ENCODE measurements around the gene ETV6. TPM values are rescaled to one million over a fixed set of nuclear protein-coding genes. Genes with fewer than 3 reads are reported as not detected.

ETV6 gene
- total RNA-seq, 1 experiment from 2014 or later = 14.1 TPM

DNA sequence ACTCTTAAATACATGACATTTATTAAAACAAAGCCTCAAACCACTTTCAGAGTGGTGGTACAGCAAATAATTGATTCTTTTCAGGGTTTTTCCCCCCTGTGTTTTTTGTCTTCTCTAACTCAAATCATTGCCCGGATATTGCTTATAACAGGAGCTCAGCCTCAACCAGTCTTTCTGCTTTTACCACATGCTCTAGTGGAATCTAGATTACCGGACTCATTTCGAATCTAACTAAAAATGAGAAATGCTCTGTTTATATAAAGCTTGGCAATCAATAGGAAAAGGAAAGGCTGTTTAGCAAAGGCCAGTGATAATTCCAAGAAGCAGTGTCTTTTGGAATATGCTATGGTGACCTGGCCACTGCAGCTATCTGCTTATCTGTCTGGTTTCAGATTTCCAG lies 161.5 kb downstream of the ETV6 start (continued):
- TF ChIP-seq, protein P1, sequence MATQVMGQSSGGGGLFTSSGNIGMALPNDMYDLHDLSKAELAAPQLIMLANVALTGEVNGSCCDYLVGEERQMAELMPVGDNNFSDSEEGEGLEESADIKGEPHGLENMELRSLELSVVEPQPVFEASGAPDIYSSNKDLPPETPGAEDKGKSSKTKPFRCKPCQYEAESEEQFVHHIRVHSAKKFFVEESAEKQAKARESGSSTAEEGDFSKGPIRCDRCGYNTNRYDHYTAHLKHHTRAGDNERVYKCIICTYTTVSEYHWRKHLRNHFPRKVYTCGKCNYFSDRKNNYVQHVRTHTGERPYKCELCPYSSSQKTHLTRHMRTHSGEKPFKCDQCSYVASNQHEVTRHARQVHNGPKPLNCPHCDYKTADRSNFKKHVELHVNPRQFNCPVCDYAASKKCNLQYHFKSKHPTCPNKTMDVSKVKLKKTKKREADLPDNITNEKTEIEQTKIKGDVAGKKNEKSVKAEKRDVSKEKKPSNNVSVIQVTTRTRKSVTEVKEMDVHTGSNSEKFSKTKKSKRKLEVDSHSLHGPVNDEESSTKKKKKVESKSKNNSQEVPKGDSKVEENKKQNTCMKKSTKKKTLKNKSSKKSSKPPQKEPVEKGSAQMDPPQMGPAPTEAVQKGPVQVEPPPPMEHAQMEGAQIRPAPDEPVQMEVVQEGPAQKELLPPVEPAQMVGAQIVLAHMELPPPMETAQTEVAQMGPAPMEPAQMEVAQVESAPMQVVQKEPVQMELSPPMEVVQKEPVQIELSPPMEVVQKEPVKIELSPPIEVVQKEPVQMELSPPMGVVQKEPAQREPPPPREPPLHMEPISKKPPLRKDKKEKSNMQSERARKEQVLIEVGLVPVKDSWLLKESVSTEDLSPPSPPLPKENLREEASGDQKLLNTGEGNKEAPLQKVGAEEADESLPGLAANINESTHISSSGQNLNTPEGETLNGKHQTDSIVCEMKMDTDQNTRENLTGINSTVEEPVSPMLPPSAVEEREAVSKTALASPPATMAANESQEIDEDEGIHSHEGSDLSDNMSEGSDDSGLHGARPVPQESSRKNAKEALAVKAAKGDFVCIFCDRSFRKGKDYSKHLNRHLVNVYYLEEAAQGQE (IDR thresholded peaks at IDR 0.05; ENCODE audit: low read depth) = no peak
- TF ChIP-seq ZFX (IDR thresholded peaks at IDR 0.05) (no peak), ZNF274 (IDR thresholded peaks at IDR 0.05; ENCODE audit: low read depth, low read length) (no peak), EGR1 (IDR thresholded peaks at IDR 0.05; ENCODE audit: low read depth) (no peak), ELF1 (IDR thresholded peaks at IDR 0.05; ENCODE audit: borderline replicate concordance, low read depth) (no peak), JUND (IDR thresholded peaks at IDR 0.05) (no peak)

DNA sequence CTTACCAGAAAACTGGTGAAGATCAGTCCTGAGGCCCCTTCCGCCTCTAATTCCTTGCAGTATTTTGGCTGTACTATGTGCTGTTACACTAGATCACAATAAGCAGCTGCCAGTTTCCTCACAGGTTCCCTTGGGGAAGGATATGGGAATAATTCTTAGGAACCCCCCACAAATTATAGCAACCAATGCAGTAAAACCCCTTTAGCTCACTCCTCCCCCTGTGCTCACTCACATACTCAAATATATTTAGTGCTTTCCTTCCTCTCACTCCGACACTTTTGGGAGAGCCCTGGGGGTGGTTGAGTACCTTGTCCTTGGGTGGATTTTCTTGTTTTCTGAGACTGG lies 162.7 kb downstream of the ETV6 start:
- Histone ChIP-seq H3K4me1 (ENCODE audit: control insufficient read depth in 1 of 2, insufficient read depth in 2 of 2, low read length in 2 of 2) (no peaks in the 10 kb centered on the region), H3K27ac (ENCODE audit: low read depth, low read length) (no peak overlapping the region), H3K79me2 (ENCODE audit: insufficient read depth, low read length) (no peaks in the 10 kb centered on the region), H3K4me2 (ENCODE audit: low read length) (no peak overlapping the region), H3K36me3 (ENCODE audit: control insufficient read depth in 1 of 2, insufficient read depth in 2 of 2, low read length in 2 of 2) (no peaks in the 10 kb centered on the region), H3K9me3 (ENCODE audit: control insufficient read depth in 1 of 2, insufficient read depth in 1 of 2, low read depth in 1 of 2, low read length in 2 of 2) (no peaks in the 10 kb centered on the region), H3K9ac (ENCODE audit: low read length) (no peak overlapping the region), H3K9me2 (ENCODE audit: insufficient read depth) (no peaks in the 10 kb centered on the region), H3K4me3 (replicated peaks in 1 of 2; ENCODE audit: low read depth in 1 of 2, low read length in 2 of 2) (no peak overlapping the region), H2AFZ (ENCODE audit: low read depth, low read length, poor library complexity, severe bottlenecking) (no peak overlapping the region), H3K27me3 (ENCODE audit: insufficient read depth, low read length) (no peaks in the 10 kb centered on the region), H4K20me1 (ENCODE audit: insufficient read depth) (no peaks in the 10 kb centered on the region)
- ChIA-PET POLR2A (no interaction called here), CTCF (no interaction called here), RAD21 (ENCODE audit: low non-redundant PET in 1 of 2, low total read pairs in 2 of 2, uncharacterized antibody in 2 of 2, unreplicated experiment in 2 of 2) (no interaction called here)
- DNase-seq (ENCODE audit: low read depth, low spot score) (no peak), ATAC-seq (no peak)
- no peak for TF ChIP-seq POLR2A (IDR thresholded peaks at IDR 0.05; ENCODE audit: borderline replicate concordance, extremely low read depth, insufficient read depth, insufficient read length)
- no peak for TF ChIP-seq CBX3 (IDR thresholded peaks at IDR 0.05; ENCODE audit: low read depth)
- TF ChIP-seq YY1 (IDR thresholded peaks at IDR 0.05; ENCODE audit: extremely low read depth, insufficient replicate concordance, low read depth, low read length) = no peak
- TF ChIP-seq SIN3A (IDR thresholded peaks at IDR 0.05; ENCODE audit: low read depth) = no peak
- no peak for TF ChIP-seq EGR1 (IDR thresholded peaks at IDR 0.05; ENCODE audit: low read depth)
- TF ChIP-seq, protein P2, sequence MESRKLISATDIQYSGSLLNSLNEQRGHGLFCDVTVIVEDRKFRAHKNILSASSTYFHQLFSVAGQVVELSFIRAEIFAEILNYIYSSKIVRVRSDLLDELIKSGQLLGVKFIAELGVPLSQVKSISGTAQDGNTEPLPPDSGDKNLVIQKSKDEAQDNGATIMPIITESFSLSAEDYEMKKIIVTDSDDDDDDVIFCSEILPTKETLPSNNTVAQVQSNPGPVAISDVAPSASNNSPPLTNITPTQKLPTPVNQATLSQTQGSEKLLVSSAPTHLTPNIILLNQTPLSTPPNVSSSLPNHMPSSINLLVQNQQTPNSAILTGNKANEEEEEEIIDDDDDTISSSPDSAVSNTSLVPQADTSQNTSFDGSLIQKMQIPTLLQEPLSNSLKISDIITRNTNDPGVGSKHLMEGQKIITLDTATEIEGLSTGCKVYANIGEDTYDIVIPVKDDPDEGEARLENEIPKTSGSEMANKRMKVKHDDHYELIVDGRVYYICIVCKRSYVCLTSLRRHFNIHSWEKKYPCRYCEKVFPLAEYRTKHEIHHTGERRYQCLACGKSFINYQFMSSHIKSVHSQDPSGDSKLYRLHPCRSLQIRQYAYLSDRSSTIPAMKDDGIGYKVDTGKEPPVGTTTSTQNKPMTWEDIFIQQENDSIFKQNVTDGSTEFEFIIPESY (IDR thresholded peaks at IDR 0.05; ENCODE audit: extremely low read depth, insufficient replicate concordance, low read length) = no peak
- TF ChIP-seq ZFX (IDR thresholded peaks at IDR 0.05) = no peak
- TF ChIP-seq ZNF274 (IDR thresholded peaks at IDR 0.05; ENCODE audit: low read depth, low read length) = no peak
- no peak for TF ChIP-seq RAD21 (IDR thresholded peaks at IDR 0.05; ENCODE audit: low read depth)
- no peak for TF ChIP-seq JUND (IDR thresholded peaks at IDR 0.05)
- no peak for TF ChIP-seq SRF (IDR thresholded peaks at IDR 0.05; ENCODE audit: low read depth)
- intact Hi-C loops (cut with micrococcal nuclease) = no loop called here
- no TSS peak for BruUV-seq (replicated peaks)
